Fibroblast of skin of left biceps (primary cell): ENCODE measurements around the gene FAM209A.
"Not testable (repeated sequence)": the region's sequence is repeated elsewhere in the genome, so short reads cannot be mapped to it uniquely, and the experiment has no call there.

Experiments used
- DNase-seq, 2 experiments: peaks; one replicate each; pipeline ENCODE4 v3.0.0-alpha.2; 2013; ENCODE audit warnings: low read depth in 2 of 2

The FAM209A gene, protein sequence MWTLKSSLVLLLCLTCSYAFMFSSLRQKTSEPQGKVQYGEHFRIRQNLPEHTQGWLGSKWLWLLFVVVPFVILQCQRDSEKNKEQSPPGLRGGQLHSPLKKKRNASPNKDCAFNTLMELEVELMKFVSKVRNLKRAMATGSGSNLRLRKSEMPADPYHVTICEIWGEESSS

DNA sequence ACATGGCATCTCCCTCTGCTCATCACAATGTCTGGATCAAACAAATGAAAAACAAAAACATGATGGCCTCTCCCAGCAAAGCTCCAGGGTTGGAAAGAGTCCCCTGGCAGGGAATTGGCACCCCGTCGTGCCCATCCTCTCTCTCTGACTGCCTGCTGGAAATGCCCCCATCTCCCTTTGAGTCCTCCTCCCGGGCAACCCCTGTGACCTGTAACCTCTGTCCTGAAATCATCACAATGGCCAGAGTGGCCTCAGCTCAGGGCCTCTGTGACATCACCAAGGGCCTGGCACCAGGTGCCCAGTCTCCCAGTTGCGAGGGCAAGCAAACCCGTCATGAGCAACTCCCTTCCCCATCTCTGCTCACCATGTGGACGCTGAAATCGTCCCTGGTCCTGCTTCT lies at the start of gene FAM209A:
Gene FAM209A, plus strand, starts transcription at position 301 of the 400 bp plus-strand sequence. Its CDS starts 65 bp downstream, at position 366.
- DNase-seq, result not testable (repeated sequence)

DNA sequence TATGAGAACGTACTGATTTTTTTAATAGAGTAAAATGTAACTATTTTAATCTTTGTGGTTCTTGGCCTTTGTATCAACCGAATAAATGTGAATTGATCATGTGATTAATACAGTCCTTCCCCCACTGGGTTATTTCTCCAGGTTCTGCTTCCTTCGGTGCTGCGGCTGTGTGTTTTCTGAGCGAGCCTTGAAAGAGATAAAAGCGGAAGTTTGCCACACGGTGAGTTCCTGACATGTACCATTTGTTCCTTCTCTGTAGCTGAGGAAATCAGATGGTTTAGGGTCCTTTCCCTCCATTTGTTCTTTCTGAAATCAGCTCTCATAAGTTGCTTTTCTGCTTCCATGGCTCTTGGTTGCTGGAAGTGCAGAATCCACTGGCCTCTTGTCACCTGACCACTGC lies 40.6 kb upstream of the FAM209A start:
- DNase-seq, result no peak

DNA sequence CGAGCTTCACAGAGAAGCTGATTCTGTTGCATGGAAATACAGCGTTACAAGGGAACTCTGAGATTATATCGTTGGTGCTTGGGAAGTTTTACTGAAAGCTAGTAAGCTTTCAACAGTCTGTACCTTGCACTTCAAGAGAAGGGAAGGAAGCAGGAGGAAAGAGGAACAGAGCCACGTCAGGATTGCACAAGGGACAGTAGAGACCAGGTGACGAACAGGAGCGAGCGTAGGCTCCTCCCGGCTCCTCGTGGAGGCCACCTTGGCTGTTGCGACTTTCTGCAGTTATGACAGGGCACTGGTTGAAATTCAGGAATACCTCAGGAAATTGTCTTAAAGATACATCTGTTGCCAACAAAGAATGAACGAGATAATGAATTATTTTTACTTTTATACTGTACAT lies 37.3 kb upstream of the FAM209A start:
- DNase-seq, result no peak

DNA sequence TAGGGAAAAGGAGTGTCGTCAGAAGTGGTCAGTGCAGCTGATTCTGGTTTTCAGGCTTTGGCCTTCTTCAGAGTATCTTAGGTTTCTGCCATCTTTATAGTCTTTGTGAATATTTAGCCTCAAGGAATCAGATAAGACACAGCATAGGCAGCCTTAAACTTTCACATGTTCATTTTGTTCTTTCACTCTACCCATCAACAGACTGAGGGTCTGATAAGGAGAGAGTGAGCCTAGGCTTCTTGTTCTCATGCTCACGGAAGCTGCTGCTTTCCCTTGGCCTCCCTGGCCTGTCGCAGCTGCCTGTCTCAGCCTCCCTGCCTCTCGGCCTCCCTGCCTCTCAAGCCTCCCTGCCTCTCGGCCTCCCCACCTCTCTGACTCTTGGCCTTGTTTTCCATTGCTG lies 36.0 kb upstream of the FAM209A start:
- DNase-seq, result no peak

DNA sequence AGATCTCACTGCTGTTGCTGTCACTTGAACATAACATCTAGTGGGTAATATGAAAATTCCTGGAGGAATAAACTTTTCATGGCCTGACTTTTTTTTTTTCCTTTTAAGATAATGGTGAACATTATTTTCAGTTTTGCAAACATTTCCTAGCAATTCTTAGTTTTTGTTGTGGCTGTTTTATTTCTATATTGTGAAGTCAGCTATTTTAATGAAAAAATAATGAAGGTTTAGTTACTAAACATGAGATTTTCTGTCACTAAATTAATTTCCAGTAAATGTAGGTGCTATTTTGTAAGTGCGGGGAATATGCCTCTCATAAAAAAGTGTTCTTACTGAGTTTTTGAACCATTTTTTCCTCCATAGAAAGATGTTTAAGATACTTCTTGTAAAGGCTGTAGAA lies 23.4 kb upstream of the FAM209A start:
- DNase-seq, result no peak

DNA sequence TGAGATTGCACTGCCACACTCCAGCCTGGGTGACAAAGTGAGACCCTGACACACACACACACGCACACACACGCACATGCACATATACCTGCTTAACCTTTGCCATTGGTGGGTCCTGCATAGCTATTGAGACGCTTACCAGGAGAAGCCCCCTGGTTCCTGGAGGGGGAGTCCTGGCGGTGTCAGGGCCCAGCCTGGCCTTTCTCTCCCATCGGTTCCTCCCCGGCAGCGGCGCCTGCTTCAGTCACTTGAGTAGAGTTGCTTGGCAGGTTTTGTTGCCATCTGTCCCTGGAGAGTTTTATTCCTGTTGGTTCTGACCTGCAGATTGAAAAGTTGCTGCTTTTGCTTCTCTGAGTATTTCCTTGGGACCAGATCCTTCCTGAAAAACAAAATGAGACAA lies 20.6 kb upstream of the FAM209A start:
- no peak for DNase-seq

DNA sequence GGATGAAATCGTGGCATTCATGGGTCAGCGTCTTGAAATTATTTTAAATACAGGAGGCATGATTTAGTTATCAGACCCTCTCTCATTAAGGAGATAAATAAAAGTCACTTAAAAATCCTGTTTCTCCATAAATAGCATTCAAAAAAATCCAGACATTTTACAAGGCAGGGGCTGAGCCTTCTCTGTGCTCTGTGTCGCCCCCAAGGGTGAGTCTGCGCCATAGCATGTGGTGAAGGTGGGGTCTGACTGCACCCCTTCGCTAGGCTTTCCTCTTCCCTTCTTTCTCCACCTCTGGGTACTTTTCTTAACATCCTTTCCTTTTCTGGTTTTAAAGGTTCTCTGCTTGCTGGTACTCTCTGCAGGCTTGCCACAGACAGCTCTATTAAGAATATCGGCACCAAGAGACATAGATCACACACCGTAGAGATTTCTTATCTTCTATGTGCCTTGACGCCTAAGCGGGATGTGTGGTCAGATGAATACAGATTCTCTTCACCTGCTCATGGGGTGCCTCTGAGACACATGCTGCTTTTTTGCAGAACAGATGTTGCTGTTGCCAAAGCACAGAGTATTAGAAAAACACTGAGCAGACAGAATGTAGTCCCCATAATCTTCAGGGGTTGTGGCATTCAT lies 20.1 kb upstream of the FAM209A start:
- no peak for DNase-seq

DNA sequence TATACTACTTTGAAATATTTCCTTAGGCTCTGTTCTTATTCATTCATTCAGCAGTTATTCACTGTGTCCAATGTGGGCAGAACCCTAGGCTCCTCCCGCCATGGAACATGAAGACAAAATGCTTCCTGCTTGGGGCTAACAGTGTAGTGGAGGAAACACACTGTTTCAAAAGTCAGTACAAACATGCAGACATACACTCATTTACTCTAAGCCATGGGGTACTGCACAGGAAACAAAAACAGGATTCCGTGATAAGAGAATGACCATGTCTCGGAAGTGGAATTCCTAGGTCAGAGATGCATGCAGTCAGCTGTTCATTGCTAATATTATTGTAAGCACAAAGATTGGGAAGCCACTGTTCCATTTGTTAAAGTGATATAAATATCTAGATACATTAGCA lies 18.4 kb upstream of the FAM209A start:
- no peak for DNase-seq

DNA sequence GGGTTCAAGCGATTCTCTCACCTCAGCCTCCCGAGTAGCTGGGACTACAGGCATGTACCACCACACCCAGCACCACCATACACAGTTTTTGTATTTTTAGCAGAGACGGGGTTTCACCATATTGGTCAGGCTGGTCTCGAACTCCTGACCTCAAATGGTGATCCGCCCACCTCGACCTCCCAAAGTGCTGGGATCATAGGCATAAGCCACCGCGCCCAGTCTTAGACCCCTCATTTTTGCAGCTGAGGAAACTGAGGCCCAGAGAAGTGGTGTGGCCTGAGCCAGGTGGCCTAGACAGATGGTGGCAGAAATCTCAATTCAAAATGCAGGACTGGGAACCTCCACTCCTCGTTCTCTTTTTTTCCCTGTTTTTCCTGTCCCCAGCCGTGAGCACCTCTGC lies 12.6 kb upstream of the FAM209A start:
- no peak for DNase-seq

DNA sequence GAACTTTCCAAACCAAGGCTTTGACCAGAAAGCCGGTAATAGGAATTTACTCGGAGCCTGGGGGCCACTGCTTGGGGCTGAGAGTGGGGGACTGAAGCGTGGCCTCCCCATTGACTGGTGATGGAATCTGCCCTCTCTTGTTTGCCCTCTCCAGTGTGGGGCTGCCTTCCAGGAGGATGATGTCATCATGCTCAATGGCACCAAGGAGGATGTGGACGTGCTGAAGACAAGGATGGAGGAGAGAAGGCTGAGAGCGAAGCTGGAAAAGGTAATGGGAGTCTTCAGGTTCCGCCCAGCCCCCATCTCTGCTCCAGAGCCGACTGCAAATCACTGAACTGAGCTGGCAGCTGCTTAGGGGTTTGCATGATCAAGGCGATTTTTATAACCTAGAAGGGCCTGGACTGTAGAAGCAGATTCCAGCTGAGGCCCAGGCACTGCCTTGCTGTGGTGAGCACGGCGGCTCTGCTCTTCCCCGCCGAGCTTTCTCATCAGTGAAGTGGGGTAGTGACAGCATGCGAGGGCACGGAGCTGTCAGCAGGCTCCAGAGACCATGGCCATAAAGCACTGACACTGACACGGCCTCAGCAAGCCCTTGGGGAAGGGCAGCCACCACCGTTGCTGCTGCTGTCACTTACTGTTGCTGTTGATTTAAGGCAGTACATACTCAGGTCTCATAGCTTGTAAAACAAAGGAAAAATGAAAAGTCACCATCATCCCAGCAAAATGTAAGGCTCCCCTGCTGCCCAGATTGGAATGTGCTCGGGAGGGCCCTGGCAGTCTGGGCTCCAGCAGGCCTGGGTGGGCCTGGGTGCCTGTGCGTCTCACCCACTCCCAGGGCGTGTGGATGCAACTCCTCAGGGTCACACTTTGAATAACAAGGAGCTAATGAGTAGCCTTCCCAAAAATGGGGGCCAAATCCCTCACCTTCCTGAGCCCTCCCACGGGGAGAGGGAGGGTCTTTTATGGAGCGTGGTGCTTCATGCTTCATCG lies 11.1 kb upstream of the FAM209A start:
- no peak for DNase-seq

DNA sequence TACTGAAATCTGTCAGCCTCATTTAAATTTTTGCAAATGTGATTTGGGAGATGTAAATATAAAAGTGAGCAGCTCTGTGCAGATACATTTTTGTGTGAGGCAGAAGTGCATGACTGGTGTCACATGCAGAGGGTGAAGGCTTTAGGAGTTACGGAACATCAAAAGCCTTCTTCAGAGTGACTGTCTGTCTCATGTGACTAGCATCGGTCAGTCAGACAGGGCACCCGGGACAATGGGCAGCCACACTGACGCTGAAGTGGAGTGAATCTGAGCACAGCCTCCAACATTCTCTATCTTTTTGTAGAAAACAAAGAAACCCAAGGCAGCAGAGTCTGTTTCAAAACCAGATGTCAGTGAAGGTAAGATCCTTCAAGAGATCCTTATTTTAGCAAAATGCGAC lies 7.9 kb upstream of the FAM209A start:
- DNase-seq, result no peak

DNA sequence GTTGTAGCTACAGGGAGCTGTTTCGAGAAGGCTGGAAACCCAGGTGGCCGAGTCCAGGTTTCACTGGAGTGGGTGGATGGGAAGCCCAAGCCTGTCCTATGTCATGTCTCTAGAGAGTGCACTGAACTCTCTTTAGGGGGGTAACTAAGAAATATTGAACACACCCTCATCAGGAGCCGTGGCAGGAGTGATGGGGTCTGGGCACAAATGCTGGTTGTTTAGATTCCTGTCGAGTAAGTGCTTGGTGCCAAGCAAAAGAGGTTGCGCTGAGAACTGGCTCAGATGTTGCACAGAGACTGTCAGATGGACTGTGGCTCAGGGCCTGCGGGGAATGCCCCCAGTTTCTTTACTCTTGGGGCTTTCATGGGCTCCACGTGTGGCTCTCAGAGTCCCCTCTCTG lies 7.3 kb upstream of the FAM209A start:
- no peak for DNase-seq

DNA sequence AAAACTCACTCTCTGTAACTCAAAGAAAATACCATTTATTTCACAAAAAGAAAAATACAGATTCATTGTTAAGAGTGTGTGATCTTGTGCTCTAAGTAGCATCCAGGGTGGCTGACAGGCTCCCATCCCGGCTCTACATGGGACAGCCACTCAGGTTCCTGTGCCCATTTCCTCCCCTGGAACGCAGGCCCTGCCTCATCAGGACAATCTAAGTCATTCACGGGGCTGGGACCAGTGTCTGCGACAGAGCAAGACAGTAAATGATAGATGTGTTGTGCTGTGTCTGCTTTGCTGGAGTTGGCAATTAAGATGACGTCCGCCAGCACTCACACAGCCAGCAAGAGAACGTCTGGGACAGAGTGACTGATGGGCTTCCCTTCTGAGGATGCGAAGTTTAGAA lies 6.9 kb upstream of the FAM209A start:
- DNase-seq, result no peak

DNA sequence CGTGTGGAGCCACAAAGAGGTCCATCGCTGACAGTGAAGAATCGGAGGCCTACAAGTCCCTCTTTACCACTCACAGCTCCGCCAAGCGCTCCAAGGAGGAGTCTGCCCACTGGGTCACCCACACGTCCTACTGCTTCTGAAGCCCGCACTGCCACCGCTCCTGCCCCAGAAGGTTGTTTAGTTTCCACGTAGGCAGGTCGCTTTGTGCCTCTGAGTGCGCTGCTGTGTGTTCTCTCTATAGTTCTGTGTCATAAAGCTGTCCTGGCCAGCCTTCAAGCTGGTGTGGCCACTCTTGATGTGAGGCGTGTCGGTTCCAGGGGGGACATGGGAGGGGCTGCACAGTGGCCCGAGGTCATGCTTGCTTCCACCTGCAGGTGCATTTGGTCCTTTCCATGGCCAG lies 6.4 kb upstream of the FAM209A start:
- no peak for DNase-seq

DNA sequence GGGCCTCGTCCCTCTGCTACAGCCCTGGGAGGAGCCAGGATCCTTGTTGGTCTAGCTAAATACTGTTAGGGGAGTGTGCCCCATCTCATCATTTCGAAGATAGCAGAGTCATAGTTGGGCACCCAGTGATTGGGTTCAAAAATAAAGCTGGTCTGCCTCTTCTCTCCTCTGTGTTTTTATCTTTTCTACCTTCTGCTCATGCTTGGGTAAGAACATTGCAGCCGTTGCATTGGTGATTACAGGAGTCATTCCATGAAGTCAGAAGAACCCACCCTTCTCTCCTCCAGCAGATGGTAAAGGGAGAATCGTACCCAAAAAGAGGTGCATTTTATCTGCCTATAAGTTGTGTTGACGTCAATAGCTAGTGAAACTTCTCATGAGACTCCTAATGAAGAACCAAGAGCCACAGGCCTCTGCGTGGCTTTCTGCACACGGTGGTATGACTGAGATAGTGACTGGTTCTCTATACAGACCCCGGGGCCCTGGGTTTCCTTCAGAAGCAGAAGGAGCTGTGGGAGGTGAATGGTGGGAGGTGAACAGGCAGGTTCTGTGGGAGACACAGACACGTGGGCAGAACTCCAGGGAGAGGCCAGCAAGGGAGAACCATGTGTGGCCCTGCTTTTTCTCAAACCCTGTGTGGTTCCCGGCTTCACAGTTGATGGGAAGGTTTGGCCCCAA lies 5.7 kb upstream of the FAM209A start:
- no peak for DNase-seq

DNA sequence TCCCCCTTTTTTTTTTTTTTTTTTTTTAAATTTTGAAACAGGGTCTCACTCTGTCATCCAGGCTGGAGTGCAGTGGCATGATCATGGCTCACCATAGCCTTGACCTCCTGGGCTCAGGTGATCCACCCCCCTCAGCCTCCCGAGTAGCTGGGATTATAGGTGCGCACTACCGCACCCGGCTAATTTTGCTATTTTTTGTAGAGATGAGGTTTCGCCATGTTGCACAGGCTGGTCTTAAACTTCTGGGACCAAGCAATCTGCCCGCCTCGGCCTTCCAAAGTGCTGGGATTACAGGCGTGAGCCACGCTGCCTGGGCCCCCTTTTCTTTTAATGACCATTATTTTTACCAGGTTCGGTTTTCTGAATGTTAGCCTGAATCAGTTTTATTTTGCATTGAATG lies 5.0 kb upstream of the FAM209A start:
- DNase-seq, result no peak

DNA sequence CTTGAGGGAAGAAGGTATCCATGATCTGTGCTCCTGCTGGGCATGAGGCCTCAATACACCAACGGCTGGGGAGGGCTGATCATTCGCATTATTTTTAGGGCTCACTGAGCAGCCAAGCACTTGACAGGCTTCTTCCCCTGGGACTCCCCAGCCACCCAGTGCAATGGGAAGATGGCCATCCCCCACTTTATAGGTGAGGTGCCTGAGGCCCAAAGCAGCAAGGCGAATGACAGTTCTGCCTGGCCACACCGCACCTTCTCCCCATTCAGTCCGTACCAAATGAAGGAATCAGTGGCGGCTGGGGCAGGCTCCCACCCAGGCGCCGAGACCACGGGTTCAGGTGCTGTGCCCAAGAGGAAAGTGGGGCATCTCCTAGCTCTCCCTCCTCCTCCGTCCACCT lies 4.4 kb upstream of the FAM209A start:
- no peak for DNase-seq

DNA sequence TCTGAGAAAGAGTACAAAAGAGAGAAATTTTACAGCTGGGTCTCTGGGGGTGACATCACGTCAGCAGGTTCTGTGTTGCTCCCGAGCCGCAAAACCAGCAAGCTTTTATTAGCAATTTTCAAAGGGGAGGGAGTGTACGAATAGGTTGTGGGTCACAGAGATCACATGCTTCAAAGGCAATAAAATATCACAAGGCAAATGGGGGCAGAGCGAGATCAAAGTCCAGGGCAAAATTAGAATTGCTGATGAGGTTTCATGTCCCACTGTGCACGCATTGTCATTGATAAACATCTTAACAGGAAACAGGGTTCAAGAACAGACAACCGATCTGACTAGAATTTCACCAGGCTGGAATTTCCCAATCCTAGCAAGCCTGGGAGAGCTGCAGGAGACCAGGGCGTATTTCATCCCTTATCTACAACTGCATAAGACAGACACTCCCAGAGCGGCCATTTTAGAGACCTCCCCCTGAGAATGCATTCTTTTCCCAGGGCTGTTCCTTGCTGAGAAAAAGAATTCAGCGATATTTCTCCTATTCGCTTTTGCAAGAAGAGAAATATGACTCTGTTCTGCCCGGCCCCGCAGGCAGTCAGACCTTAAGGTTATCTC lies 3.7 kb upstream of the FAM209A start:
- DNase-seq, result not testable (repeated sequence)

DNA sequence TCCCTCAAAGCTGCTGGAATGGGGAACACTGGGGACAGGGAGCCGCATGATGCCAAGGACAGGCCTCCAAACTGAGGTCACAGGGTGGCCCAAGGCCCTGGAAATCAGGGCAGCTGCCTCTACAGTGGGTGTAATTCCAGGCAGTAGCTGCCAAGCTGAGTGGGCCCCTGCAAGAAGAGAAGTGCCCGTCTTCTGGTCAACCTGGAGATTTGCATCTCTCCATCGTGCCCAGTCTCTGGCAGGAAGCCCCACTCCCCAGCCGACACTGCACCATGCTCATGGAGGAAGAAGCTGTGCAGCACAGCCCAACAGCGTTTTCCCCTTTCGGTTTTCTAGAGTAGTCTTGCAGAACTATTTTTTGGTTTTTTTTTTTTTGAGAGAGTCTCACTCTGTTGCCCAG lies 2.2 kb upstream of the FAM209A start:
- no peak for DNase-seq

DNA sequence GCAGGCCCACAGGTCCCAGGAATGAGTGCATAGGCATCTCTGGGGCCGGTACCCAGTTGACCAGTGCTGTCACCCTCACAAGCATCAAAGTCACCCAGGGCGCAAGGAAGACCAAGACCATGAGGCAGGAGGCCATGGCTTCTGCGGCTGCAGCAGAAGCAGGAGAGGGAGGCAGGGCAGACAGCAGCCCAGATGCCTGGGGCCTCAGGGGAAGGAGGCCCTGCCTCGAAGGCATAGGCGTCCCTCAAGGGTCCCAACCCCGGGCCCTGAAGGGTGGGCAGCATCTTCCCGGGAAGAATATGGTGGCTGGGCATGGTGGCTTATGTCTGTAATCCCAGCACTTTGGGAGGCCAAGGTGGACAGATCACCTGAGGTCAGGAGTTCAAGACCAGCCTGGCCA lies 3.0 kb downstream of the FAM209A start:
- no peak for DNase-seq

DNA sequence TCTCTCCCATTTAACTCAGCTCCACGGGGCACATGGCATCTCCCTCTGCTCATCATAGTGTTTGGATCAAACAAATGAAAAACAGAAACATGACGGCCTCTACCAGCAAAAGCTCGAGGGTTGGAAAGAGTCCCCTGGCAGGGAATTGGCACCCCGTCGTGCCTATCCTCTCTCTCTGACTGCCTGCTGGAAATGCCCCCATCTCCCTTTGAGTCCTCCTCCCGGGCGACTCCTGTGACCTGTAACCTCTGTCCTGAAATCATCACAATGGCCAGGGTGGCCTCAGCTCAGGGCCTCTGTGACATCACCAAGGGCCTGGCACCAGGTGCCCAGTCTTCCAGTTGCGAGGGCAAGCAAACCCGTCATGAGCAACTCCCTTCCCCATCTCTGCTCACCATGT lies 8.4 kb downstream of the FAM209A start, which contains the start of gene FAM209B:
Gene FAM209B, plus strand, starts transcription at position 301 of the 400 bp plus-strand sequence. Its CDS starts 96 bp downstream, at position 397.
- not testable (repeated sequence) for DNase-seq

DNA sequence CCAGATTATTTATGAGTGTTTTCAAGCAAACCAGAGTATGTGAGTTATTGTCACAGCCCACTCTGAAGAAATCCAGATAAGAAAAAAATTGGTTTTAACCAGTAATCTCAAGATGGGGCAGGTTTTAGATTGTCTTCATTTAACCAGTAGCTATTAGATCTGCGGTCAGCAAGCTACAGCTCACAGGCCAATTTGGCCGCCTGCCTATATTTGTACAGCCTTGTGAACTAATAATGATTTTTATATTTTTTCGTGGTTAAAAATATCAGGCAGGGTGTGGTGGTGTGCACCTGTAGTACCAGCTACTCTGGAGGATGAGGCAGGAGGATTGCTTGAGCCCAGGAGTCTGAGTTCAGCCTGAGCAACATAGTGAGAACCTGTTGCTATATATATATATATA lies 13.5 kb downstream of the FAM209A start:
- no peak for DNase-seq
